NCI-H128 (cell line): ENCODE measurements around the gene ZSCAN31.
A peak's percentile ranks its signal among the peaks of the same experiment; 100 is the strongest.

Experiments
- DNase-seq: peaks from one replicate; lab custom pipeline; 2025; ENCODE audit not compliant: unreplicated experiment; lab: John Stamatoyannopoulos, UW

The ZSCAN31 gene

DNA sequence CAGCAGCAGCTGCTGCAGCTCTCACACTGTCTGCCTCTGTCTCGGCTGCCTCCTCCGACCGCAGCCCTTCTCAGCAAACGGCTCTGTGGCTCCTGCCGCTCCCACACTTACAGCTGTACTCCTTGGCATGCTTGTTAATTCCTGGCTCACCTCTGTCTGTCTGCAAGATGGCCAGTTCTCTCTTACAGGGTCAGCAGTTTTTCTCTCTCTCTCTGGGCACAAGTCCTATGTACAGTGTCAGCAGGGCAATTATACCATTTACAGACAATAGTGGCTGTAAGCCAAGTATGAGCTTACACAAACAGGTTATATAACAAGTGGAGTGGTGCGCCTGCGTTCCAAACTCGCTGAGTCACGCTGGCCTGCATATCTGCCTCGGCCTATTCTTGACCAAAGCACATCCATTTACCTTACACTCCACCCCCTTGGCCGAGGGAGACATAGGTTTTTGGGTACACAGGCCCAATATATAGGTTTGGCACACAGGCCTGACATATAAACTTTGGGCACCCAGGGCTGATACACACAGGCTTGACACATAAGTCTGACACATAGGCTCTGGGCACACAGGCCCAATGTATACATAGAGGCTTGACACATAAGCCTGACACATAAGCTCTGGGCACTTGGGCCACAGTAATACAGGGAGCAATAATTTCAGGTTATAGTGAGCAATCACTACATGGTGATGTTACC is 18.2 kb upstream of the ZSCAN31 start:
- no peak for DNase-seq

DNA sequence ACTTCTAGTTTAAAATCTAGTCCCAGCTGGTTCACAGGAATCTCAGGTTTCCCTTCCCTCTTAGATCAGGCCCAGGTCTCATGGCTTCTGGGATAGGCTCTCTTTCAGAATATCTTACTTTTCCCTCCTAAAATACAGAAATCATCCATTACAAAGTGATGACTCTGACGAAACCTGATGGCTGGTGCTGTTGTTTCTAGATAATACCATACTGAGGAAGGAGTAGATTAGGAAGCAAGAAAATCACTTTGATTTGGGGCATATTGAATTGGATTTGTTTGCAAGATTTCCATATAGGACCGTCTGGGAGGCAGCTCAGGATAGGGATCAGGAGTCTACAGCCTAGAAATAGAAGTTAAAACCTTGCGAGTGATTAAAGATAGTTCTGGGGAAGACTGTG is 17.4 kb upstream of the ZSCAN31 start:
- no peak for DNase-seq

DNA sequence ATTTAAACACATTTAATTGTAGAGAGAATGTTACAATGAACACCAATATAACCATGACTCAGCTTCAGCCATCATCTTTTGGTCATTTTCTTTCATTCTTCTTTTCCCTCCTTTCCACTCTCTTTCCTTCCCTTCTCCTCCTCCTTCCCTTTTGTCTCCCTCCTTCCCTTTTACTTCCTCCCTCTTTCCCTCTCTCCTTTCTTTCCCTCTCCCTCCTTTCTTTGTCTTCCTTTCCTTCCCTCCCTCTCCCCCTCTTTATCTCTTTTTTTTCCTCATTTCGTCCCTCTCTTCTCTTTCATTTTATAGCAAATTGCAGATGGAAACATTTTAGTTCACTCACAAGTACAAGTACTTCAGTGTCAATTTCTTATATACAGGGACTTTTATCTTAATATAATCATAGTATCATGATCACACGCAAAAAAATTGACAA is 15.6 kb upstream of the ZSCAN31 start:
- no peak for DNase-seq

DNA sequence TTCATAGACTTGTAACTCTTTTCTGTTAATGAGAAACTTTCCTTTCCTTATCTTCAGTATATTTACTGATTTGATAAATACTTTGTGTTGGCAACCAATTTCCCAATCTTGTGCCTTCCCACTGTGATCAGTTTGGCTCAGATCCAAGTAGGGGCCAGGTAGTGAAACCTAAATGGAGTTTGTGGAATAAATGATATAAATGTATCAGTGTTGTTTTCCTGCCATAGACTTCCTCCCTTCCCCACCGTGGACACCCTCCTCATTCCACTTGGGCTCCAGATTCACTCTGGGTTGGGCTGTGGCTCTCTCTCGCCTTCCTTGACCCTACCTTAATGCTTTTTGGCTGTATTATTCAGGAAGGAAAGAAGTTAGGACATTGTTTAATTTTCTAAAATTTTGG is 15.1 kb upstream of the ZSCAN31 start:
- no peak for DNase-seq

DNA sequence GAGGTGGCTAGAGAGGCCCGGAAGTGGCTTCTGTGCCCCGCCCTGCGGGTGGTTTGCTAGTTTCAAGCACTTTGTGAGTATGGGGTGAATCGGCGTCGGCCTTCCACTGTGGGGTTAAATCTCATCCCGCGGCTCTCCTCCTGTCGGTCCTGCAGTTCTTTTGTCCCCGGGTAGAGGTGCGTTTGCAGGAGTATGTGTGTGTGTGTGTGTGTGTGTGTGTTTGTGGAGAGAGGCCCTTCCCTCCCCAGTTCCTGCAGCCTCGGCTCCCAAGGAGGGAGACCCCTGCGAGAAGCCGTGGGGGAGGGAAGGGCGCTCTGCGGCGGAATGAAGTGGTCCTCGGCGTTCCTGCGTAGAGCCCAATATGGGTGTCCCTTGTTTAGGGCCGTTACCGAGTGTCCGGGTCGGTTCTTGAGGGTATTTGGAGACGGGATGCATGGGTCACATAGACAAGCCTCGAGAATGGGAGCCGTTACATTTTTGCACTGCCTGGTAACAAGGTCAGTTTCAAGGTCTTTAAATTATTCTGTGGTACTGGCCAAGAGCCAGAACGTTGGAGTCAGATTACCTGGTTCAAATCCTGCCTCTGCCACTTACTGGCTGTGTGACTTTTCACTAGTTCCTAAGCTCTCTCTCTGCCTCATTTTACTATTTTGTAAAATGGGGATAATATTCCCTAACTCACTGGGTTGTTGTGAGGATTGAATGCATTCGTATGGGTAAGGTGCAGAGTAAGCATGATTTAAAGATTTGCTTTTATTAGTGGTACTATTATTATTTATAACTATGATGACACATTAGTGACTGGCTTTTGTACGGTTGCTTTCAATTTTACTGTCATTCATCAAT is 14.2 kb upstream of the ZSCAN31 start, which contains the start of gene ZKSCAN3:
Gene ZKSCAN3 (plus strand): TSS at position 56 of the 846 bp plus-strand sequence. CDS start 9,640 bp downstream, outside the sequence.
- DNase-seq: peak; percentile 78

DNA sequence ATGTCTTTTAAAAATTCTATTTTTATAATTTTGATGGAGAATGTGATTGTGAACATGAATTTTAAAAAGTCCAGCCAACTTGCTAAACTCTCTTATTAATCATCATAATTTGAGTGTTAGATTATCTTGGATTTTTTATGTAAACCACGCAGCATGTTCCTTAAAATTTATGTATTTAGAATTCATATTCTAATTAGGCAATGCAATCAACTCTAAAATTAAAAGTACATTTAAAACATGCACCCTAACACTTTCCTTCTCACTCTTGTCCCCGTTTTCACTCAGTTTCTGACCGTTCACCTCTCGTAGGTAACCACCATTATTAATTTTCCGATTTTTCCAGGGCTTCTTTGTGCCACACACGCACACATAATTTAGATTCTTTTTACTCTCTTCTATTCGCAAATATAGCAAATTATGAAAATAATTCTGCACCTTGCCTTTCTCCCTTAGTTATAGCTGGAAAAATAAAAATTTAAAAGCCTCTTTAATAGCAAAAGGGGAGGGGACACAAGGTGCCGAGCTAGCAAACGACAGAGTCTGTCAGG is 13.5 kb upstream of the ZSCAN31 start:
- DNase-seq: no peak

DNA sequence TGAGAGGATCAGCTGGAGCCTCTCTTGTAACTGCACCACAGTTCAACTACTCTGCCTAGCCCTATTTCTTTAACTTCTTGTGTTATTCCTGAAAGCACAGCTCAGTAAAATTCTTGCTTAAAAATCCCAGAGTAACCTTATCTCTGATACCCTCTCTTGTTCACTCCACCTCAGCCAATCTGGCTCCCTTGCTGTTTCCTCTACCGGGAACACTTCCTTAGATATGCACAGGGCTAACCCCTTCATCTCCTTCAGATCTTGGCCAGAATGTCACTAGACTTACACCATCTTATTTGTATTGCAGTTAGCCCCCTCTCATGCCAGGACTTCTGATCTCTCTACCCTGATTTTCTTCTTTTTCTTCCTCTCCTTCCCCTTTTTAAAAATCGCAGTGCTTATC is 11.2 kb upstream of the ZSCAN31 start:
- DNase-seq: no peak

DNA sequence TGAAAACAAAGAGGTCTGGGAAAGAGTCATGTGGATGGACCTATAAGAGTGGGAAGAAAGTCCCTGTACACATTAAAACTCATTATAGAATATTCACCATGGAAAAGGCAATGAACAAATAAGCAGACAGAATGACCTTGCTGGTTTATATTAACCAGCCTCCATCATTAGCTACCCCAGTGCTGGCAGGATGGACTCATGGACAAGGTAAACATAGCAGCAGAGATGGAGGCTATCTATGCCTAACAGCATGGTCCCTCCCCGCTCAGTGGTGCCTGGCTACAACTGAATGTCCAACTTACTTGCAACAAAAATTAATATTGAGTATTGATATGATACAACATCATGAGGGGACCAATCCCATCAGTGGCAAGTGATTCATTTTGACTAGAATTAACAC is 9.3 kb upstream of the ZSCAN31 start:
- no peak for DNase-seq

DNA sequence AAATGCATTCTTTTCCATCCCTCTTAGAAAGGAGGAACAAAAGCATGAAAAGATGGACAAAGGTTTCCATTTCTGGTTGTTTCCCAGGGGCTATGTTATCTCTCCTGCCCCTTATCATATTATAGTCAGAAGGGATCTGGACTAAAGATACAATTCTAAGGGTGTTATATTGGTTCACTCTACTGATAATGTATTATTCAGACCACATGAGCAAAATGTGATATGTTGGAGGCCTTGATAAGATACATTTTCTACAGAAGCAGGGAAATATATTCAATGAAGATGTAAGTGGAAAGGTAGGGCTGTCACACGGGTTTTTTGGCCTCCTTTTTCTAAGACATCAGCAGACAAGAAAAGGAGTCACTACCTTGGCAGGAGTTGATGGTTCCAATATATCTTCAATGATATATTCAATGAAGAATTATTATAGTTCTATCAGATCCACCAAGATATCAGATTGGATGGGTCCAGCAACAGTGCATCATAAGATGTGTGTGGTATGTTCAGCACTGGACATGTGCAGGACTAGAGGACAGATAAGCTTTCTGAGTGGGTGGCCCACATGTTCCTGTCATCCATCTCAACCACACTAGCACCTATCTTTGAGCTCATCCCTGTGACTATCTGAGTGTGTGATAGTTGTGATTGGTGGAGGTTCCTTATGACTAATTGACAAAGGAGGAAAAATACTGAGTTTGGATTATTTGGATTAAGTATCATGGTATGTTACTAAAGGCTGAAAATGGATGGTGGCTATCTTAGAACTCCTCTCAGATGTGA is 8.1 kb upstream of the ZSCAN31 start:
- no peak for DNase-seq

DNA sequence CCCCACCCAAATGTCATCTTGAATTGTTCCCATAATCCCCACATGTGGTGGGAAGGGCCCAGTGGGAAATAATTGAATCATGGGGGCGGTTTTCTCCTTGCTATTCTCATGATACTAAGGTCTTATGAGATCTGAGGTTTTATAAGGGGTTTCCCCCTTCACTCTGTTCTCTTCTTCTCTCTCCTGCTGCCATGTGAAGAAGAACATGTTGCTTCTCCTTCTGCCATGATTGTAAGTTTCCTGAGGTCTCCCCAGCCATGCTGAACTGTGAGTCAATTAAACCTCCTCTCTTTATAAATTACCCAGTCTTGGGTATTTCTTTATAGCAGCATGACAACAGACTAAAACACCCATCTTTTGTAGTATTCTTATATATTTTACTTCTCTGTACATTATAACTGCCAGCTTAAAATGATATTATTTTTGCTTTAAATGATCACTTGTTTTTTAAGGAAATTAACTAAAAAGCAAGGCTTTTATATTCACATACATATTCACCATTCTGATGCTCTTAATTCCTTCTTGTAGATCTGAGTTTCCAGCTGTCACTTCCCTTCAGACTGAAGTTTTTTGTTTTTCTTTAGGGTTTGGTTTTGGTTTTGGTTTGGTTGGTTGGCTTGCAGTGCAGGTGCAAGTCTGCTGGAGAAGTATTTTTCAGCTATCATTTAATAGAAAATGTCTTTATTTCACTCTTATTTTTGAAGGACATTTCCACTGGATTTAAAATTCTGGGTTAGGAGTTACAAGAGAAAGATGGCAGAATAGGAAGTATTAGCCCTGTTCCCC is 4.6 kb upstream of the ZSCAN31 start:
- no peak for DNase-seq

DNA sequence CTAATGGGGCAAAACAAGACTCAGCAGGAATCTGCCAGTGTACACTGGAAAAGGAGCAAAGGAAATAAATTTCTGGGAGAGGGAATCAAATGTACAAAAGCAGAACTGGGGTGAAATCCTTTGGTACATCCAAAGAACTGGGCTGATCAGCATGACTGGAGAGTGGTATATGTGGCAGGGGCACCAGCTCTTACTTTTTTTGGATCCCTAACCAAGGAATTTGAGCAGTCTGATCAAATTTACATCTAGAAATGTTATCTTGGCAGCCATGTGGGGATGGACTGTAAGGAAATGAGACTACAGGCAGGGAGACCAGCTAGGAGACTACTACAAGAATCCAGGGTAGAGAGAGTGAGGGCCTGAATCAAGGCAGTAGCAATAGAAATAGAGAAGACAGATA is 1.2 kb upstream of the ZSCAN31 start:
- no peak for DNase-seq

DNA sequence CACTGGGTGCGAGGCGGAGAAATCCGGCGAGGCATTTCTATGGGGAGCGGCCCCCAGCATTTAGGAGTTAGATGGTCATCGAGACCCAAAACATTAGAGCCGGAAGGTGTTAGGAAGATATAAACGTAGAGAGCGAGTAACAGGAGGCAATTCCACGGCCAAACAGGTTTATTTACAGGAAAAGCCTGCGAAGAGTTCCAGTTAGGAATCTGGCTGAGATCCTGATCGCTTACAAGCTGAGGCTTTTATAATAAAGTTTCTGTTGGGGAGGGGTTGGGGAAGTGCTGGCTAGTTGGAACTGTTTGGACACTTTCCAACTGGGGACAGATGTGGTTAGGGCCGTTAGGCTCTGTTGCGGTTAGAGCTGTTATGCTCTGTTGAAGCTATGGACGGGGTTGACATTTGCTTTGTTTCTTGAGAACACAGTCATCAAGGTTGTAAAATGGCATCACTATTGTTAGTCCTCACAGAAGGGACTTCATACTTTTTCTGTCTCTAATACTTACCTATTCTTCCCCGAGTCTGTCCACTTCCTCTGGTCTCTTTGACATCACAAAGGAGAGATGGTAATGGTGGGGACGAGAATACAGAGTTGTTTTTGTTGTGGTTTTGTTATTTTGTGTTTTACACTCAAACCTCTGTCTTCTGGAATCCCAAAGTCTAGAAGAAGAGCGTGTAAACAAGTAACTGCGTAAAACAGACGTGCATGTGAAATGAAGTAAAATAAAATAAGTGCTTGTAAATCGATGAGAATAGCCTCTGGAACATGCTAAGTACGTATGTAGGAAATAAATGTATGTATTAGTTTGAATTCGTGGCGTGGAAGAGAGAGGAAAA is 554 bp upstream of the ZSCAN31 start:
- no peak for DNase-seq

DNA sequence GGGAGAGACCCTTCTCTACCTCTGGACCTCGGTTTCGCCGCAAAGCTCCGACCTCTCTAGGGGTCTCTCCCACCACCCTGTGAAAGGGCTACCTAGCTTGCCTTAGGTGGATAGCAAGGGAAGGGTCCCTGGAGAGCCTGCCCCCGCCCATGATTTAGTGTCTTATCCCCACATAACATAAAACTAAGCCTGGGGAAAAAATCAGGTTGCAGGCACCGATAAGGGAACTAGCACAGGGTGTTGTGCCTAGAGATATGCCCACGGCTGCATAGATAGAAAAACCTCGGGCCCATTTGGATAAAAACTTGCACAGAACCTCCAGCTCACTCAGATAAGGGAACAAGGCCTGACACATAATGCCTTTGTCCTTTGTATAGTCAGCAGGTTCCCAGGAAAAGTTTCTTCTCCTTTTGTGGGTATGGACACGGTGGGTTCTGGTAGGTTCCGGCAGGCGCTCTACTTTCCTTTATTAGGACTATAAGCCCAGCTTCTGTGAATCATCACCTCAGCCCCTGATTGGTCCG is 846 bp downstream of the ZSCAN31 start:
- DNase-seq: no peak

DNA sequence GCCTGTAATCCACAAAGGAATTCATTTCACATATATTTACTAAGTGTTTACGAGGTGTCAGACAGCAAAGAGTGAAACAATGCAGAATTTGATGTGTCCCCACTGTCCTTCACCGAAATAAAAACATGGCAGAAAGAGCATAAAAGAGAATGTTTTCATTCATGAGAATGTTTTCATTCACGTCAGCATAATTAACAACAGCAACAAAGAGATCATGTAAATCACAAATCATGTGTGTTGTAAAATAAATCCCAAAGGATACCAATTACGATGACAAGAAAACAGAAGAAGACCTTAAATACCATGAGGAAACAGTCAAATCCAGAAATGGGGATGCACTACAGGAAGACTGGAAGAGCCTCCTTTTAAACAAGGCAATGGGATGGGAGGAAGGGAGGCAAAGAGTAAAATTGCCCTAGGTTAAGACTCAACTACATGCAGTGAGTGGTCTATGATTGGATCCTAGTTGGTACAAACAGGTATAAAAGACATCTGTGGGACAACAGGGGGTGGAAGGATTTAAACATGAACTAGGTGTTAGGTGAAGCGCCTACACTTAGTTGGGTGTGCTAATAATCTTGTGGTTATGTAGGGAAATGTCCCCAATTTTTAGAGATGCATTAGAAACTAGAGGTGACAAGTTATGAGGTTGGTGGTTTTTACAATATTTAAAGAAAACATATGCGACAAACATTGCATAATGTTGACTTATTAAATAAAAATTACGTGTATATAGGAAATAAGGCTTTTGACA is 1.5 kb downstream of the ZSCAN31 start:
- no peak for DNase-seq

DNA sequence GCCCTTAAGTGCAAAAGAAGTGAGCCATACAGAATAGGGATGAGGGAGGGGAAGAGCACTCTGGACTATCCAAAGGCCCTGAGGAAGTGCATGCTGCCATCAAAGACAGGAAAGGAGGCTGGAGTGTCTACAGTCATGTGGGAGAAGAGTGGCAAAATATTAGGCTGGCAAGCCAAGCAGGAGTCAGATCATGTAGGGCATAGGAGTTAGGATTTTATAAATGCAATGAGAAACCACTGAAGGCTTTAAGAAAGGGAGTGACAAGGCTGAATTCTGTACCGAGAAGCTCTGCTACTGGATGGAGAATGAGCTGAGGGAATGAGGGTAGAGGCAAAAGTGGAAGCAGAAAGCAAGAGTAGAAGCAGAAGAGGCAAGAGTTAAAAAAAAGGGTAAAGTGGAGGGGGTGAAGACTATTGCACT is 2.3 kb downstream of the ZSCAN31 start:
- DNase-seq: no peak

DNA sequence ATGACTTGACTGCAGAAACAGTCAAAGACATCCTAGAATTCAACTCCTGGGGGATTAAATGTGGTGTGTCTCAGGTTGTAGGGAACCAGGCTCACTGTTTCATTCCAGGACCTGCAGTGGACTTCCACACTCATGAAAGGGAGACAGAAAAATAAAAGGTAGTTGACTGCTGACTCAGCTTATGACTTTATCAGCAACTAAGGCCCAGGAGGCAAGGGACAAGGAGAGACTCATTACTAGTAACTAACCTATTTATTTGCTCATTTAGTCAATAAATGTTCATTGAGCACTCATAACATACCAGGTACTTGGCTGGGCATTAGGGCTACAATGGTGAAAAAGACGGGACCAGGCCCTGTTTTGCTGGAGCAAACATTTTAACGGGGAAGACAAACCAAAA is 2.9 kb downstream of the ZSCAN31 start:
- DNase-seq: no peak

DNA sequence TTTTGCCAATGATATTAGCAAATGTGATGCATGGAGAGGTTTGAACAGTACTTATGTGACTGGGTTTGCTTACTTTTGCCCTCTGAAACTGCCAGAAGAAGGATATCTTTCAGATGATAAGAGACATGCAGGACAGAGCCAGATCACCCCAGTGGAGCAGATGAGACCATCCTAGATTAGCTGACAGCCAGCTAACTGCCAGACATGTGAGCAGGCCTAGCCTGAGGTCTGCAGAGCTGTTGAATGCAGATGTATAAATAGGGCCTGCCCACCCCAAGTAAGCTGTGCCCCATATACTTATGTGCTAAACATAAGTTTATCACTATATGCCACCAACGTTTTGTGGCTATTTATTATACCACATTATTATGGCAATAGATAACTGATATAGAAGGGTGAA is 5.9 kb downstream of the ZSCAN31 start:
- DNase-seq: no peak

DNA sequence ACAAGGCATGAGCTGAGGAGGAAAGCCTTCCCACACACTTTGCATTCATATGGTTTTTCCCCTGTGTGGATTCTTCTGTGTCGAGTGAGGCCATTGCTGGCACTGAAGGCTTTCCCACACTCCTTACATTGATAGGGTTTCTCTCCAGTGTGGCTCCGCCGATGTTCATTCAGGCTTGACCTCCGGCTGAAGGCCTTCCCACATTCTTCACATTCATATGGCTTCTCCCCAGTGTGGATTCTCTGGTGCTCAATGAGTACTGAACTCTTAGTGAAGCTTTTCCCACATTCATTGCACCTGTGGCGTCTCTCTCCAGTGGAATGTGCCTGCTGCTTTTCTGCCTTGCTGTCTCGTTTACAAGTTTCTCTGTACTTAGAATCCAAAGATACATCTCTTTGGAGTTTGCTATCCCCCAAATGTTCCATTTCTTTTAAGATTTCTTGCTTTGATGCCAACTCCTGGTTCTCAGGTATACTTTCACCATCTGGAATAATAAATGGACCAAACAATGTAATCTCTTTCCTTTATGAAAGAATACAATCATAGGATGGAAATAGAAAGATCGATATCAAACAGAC is 9.5 kb downstream of the ZSCAN31 start:
- DNase-seq: no peak
